MM.1S (cell line): Measurements from ENCODE around the gene CYB5RL.

Source experiments
- EZH2 ChIP-seq: fragments of 300-600 bp; sonication (generic); optimal IDR thresholded peaks from 2 replicates; pipeline ENCODE3; 2017; ENCODE audit warnings: low read depth, mild to moderate bottlenecking, antibody characterized with exemption, low read length, mixed read lengths
- EZH2phosphoT487 ChIP-seq: fragments of 300-600 bp; sonication (generic); IDR thresholded peaks from 2 replicates; pipeline ENCODE4 v1.6.1; 2018; ENCODE audit warnings: antibody characterized with exemption, low read length
- TF ChIP-seq, protein P1 (sequence below): fragments of 300-600 bp; sonication (generic); IDR thresholded peaks from 2 replicates; pipeline ENCODE4 v1.5.1; 2016; ENCODE audit warnings: antibody characterized with exemption, low read length, mixed read lengths

DNA sequence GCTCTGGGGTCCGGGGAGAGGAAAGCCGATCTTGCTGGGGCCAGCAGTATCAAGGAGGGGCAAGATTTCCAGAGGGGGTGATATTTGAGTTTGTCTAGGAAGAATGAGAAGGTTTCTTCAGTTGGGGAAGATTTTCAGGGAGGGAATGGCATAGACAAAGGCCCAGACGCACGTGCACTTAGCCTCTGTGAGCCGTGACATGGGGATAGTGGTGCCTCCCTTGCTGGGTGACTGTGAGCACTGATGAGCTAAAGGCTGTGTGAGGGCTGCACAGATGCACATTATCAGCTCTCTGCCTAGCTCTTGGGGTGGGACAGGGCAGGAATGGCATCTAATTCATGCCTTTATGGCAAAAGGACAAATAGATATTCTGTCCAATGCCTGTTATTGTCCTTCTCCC lies 48.8 kb downstream of the CYB5RL start:
- TF ChIP-seq EZH2 (no peak), EZH2phosphoT487 (no peak)
- TF ChIP-seq, protein P1, sequence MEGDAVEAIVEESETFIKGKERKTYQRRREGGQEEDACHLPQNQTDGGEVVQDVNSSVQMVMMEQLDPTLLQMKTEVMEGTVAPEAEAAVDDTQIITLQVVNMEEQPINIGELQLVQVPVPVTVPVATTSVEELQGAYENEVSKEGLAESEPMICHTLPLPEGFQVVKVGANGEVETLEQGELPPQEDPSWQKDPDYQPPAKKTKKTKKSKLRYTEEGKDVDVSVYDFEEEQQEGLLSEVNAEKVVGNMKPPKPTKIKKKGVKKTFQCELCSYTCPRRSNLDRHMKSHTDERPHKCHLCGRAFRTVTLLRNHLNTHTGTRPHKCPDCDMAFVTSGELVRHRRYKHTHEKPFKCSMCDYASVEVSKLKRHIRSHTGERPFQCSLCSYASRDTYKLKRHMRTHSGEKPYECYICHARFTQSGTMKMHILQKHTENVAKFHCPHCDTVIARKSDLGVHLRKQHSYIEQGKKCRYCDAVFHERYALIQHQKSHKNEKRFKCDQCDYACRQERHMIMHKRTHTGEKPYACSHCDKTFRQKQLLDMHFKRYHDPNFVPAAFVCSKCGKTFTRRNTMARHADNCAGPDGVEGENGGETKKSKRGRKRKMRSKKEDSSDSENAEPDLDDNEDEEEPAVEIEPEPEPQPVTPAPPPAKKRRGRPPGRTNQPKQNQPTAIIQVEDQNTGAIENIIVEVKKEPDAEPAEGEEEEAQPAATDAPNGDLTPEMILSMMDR: no peak
